Neuronal stem cell (in vitro differentiated cells): ENCODE measurements around the gene TMPRSS12.
"Not testable (repeated sequence)": the region's sequence is repeated elsewhere in the genome, so short reads cannot be mapped to it uniquely, and the experiment has no call there.

Experiments used
- DNase-seq: peaks from one replicate; pipeline ENCODE4 v3.0.0-alpha.2; 2013; ENCODE audit warnings: low spot score
- H2AFZ ChIP-seq: one replicate; pipeline ENCODE4 v1.6.1; 2013; ENCODE audit warnings: mild to moderate bottlenecking, low read length, inconsistent platforms
- H2AK5ac ChIP-seq: 2 replicates; pipeline ENCODE4 v1.6.1; 2013; ENCODE audit warnings: low read depth, mild to moderate bottlenecking, inconsistent platforms, low read length, moderate library complexity, mixed read lengths
- H2BK120ac ChIP-seq: 2 replicates; pipeline ENCODE4 v1.6.1; 2013; ENCODE audit warnings: low read depth, mild to moderate bottlenecking, inconsistent platforms, low read length, moderate library complexity, mixed read lengths
- H2BK12ac ChIP-seq: one replicate; pipeline ENCODE4 v1.6.1; 2013; ENCODE audit warnings: low read length, inconsistent platforms
- H2BK15ac ChIP-seq: 2 replicates; pipeline ENCODE4 v1.6.1; 2013; ENCODE audit warnings: mild to moderate bottlenecking, low read length, inconsistent platforms, mixed read lengths
- H2BK5ac ChIP-seq: one replicate; pipeline ENCODE4 v1.6.1; 2013; ENCODE audit warnings: inconsistent platforms, mild to moderate bottlenecking, low read length, moderate library complexity
- H3K14ac ChIP-seq: one replicate; pipeline ENCODE4 v1.6.1; 2013; ENCODE audit warnings: low read length, inconsistent platforms
- H3K18ac ChIP-seq: 2 replicates; pipeline ENCODE4 v1.6.1; 2013; ENCODE audit warnings: low read length, inconsistent platforms
- H3K23ac ChIP-seq: 2 replicates; pipeline ENCODE4 v1.6.1; 2013; ENCODE audit warnings: low read depth, mild to moderate bottlenecking, mixed read lengths, low read length, inconsistent platforms; ENCODE audit not compliant: poor library complexity
- H3K27ac ChIP-seq: replicated peaks from 3 replicates; pipeline ENCODE4 v1.5.1; 2013; ENCODE audit warnings: low read length, inconsistent platforms
- H3K27me3 ChIP-seq, 3 experiments: 2 replicates each; pipeline ENCODE4 v1.6.1; 2013; ENCODE audit warnings: low read length in 3 of 3, mild to moderate bottlenecking in 2 of 3, inconsistent platforms in 1 of 3, low read depth in 1 of 3, mixed read lengths in 1 of 3, moderate library complexity in 1 of 3; ENCODE audit not compliant: control insufficient read depth in 3 of 3, insufficient read depth in 3 of 3
- H3K36me3 ChIP-seq, 2 donors: replicated peaks in 1 of 2; 2 replicates each; pipeline ENCODE4 v1.6.1; 2013; ENCODE audit warnings: low read length in 2 of 2; ENCODE audit not compliant: control insufficient read depth in 2 of 2, insufficient read depth in 2 of 2
- H3K4ac ChIP-seq: 2 replicates; pipeline ENCODE4 v1.6.1; 2013; ENCODE audit warnings: inconsistent platforms, mild to moderate bottlenecking, low read length, moderate library complexity
- H3K4me1 ChIP-seq, 2 donors: 1 replicate in 1 of 2; 2 replicates in 1 of 2; pipeline ENCODE4 v1.6.1; 2013; ENCODE audit warnings: low read length in 2 of 2, low read depth in 1 of 2; ENCODE audit not compliant: control insufficient read depth in 2 of 2, insufficient read depth in 1 of 2
- H3K4me2 ChIP-seq: one replicate; pipeline ENCODE4 v1.6.1; 2013; ENCODE audit warnings: mild to moderate bottlenecking, low read length, inconsistent platforms; ENCODE audit not compliant: insufficient read depth, poor library complexity, severe bottlenecking
- H3K4me3 ChIP-seq, 2 donors: 2 replicates each; pipeline ENCODE4 v1.5.1; 2013; ENCODE audit warnings: low read length in 2 of 2, mild to moderate bottlenecking in 2 of 2, inconsistent platforms in 1 of 2, moderate library complexity in 1 of 2
- H3K79me1 ChIP-seq: one replicate; pipeline ENCODE4 v1.6.1; 2013; ENCODE audit warnings: low read depth, mild to moderate bottlenecking, inconsistent platforms, low read length, moderate library complexity
- H3K9ac ChIP-seq: one replicate; pipeline ENCODE4 v1.6.1; 2013; ENCODE audit warnings: mild to moderate bottlenecking, low read depth, low read length, inconsistent platforms; ENCODE audit not compliant: poor library complexity
- H3K9me3 ChIP-seq, 2 donors: replicated peaks in 1 of 2; 2 replicates each; pipeline versions ENCODE3 to v1.6.1; 2013; ENCODE audit warnings: low read length in 2 of 2, mild to moderate bottlenecking in 2 of 2, inconsistent platforms in 1 of 2, low read depth in 1 of 2, mixed read lengths in 1 of 2, moderate library complexity in 1 of 2; ENCODE audit not compliant: control insufficient read depth in 2 of 2, insufficient read depth in 1 of 2
- H4K8ac ChIP-seq: one replicate; pipeline ENCODE4 v1.6.1; 2013; ENCODE audit warnings: low read depth, mild to moderate bottlenecking, inconsistent platforms, low read length, moderate library complexity
- H4K91ac ChIP-seq: one replicate; pipeline ENCODE4 v1.6.1; 2013; ENCODE audit warnings: low read length, low read depth, mild to moderate bottlenecking, inconsistent platforms; ENCODE audit not compliant: poor library complexity
- WGBS, 2 donors: extraction: QIAGEN DNeasy Blood & Tissue Kit; methylation state at CpG; one replicate each; pipeline ENCODE4 v1.1.7; 2013; ENCODE audit warnings: missing lambda C conversion rate in 2 of 2, mixed read lengths in 1 of 2; ENCODE audit not compliant: insufficient read length in 2 of 2, insufficient replicate concordance in 1 of 2; ENCODE audit errors: extremely low coverage in 2 of 2; 5-methylcytosine and 5-hydroxymethylcytosine counted together

TMPRSS12 gene

DNA sequence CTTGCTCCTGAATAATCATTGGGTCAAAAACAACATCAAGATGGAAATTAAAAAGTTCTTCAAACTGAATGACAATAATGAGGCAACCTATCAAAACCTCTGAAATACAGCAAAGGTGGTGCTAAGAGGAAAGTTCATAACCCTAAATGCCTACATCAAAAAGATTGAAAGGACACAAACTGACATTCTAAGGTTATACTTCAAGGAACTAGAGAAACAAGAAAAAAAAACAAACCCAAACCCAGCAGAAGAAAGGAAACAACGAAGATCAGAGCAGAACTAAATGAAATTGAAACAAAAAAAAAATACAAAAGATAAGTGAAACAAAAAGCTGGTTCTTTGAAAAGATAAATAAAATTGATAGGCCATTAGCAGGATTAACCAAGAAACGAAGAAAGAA is 26.2 kb downstream of the TMPRSS12 start:
- not testable (repeated sequence) for H3K27ac ChIP-seq, H4K8ac ChIP-seq, H2BK15ac ChIP-seq, H4K91ac ChIP-seq, H3K14ac ChIP-seq, H2BK5ac ChIP-seq, H2BK120ac ChIP-seq, H3K79me1 ChIP-seq, H3K4ac ChIP-seq, H3K9me3 ChIP-seq, H2AFZ ChIP-seq, H3K9ac ChIP-seq, H3K4me1 ChIP-seq, DNase-seq, H2BK12ac ChIP-seq, H3K23ac ChIP-seq, H3K36me3 ChIP-seq, H3K18ac ChIP-seq, H3K27me3 ChIP-seq, H3K4me3 ChIP-seq, H2AK5ac ChIP-seq, H3K4me2 ChIP-seq
- no CpG with 5 or more reads among the region's 2 CpGs for WGBS, 2 donors

DNA sequence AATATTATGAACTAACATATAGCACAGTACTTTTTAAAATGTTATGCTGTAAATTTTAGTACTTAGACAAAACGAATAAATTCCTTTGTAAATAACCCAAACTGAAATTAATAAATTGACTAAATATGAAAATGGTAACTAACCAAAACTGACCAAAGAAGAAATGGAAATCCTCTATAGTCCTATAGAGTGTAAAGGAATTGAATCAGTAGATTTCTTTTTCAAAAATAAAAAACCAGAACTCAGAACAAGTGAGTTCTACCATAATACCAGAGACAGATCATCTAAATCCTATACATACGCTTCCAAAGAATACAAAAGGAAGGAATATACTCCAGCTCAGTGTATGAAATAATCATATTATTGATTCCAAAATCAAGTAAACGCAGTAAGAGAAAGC is 39.8 kb downstream of the TMPRSS12 start:
- DNase-seq = no peak
- H3K4me3 ChIP-seq = no peak overlapping the region
- H3K4ac ChIP-seq = no peak overlapping the region
- H3K4me1 ChIP-seq = no peaks in the 10 kb centered on the region
- no peak overlapping the region for H3K4me2 ChIP-seq
- no peaks in the 10 kb centered on the region for H3K79me1 ChIP-seq
- no peak overlapping the region for H2BK120ac ChIP-seq
- H2BK5ac ChIP-seq = no peak overlapping the region
- peaks cover 0 to 3% of the 10 kb centered on the region in 2 donors for H3K9me3 ChIP-seq
- no peak overlapping the region for H3K14ac ChIP-seq
- no peak overlapping the region for H3K18ac ChIP-seq
- H2BK12ac ChIP-seq = no peak overlapping the region
- no peak overlapping the region for H3K27ac ChIP-seq
- H2AK5ac ChIP-seq = no peak overlapping the region
- H3K23ac ChIP-seq = no peak overlapping the region
- no CpG with 5 or more reads among the region's 3 CpGs for WGBS, 2 donors
- no peaks in the 10 kb centered on the region for H3K36me3 ChIP-seq
- no peak overlapping the region for H2BK15ac ChIP-seq
- no peak overlapping the region for H2AFZ ChIP-seq
- H4K8ac ChIP-seq = no peak overlapping the region
- H4K91ac ChIP-seq = no peak overlapping the region
- no peaks in the 10 kb centered on the region for H3K27me3 ChIP-seq
- no peak overlapping the region for H3K9ac ChIP-seq

DNA sequence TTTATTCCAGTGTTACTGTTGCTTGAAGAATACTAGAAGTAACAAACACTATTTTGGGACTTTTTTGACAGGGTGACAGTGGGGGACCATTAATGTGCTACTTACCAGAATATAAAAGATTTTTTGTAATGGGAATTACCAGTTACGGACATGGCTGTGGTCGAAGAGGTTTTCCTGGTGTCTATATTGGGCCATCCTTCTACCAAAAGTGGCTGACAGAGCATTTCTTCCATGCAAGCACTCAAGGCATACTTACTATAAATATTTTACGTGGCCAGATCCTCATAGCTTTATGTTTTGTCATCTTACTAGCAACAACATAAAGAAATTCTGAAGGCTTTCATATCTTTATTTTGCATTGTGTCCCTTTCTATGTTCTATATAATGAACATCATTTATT is 44.5 kb downstream of the TMPRSS12 start:
- H4K8ac ChIP-seq = no peak overlapping the region

DNA sequence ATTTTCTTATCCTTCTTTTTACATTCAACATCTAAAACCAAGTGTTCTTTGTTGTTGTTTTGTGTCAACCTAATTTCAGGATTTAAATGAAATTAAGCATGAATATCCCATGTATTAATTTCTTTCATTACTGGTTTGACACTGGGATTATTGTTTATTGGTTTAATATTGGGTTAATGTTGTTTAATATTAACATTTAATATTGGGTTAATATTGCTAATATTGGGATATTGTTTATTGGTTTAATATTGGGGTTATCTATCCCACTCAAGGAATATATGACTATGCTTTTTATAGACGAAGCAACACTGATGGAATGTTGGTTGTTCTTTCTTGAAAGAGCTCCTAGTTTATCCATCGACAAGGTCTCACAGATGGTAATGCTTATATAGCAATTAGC is 45.9 kb downstream of the TMPRSS12 start:
- no peaks in the 10 kb centered on the region for H3K9me3 ChIP-seq
- no peak overlapping the region for H3K18ac ChIP-seq
- no CpG with 5 or more reads among the region's 2 CpGs for WGBS, 2 donors
- H2BK12ac ChIP-seq = no peak overlapping the region
- H3K23ac ChIP-seq = no peak overlapping the region
- H2BK15ac ChIP-seq = no peak overlapping the region
- no peaks in the 10 kb centered on the region for H3K4me1 ChIP-seq
- no peaks in the 10 kb centered on the region for H3K79me1 ChIP-seq
- no peak overlapping the region for H2AK5ac ChIP-seq
- no peak overlapping the region for H4K8ac ChIP-seq
- H2BK120ac ChIP-seq = no peak overlapping the region
- no peak overlapping the region for H3K9ac ChIP-seq
- H3K4me3 ChIP-seq = no peak overlapping the region
- no peak overlapping the region for H4K91ac ChIP-seq
- no peaks in the 10 kb centered on the region for H3K36me3 ChIP-seq
- H2BK5ac ChIP-seq = no peak overlapping the region
- H3K14ac ChIP-seq = no peak overlapping the region
- H2AFZ ChIP-seq = no peak overlapping the region
- no peak overlapping the region for H3K27ac ChIP-seq
- H3K4me2 ChIP-seq = no peak overlapping the region
- no peaks in the 10 kb centered on the region for H3K27me3 ChIP-seq
- no peak for DNase-seq
- no peak overlapping the region for H3K4ac ChIP-seq

More for the DNA sequence above, 44.5 kb downstream of the TMPRSS12 start:
- Histone ChIP-seq H3K4me2 (no peak overlapping the region), H3K9me3 (peaks cover 0 to 3% of the 10 kb centered on the region in 2 donors), H3K27me3 (no peaks in the 10 kb centered on the region), H4K91ac (no peak overlapping the region), H2BK120ac (no peak overlapping the region), H3K23ac (no peak overlapping the region), H2BK15ac (no peak overlapping the region), H3K18ac (no peak overlapping the region), H3K9ac (no peak overlapping the region), H3K14ac (no peak overlapping the region), H3K4ac (no peak overlapping the region), H2BK5ac (no peak overlapping the region), H2BK12ac (no peak overlapping the region), H2AK5ac (no peak overlapping the region), H3K4me3 (no peak overlapping the region), H3K4me1 (no peaks in the 10 kb centered on the region), H3K36me3 (no peaks in the 10 kb centered on the region), H3K79me1 (no peaks in the 10 kb centered on the region), H3K27ac (no peak overlapping the region), H2AFZ (no peak overlapping the region)
- no CpG with 5 or more reads among the region's 3 CpGs for WGBS, 2 donors
- no peak for DNase-seq
